ENCODE results near the gene CDC25B.
"Not testable (repeated sequence)": the region's sequence is repeated elsewhere in the genome, so short reads cannot be mapped to it uniquely, and the experiment has no call there.

CDC25B gene

GRCh38 chr20:3785240-3786125, 10.6 kb upstream of the CDC25B start:
- no peak for DNase-seq (ENCODE audit: low spot score)

GRCh38 chr20:3786126-3786484, 10.0 kb upstream of the CDC25B start:
- DNase-seq (ENCODE audit: low spot score) = peak; percentile 31

GRCh38 chr20:3786665-3787323, 9.3 kb upstream of the CDC25B start, which contains the start of gene CENPB:
Gene CENPB, minus strand, starts transcription at chr20:3786740. Its CDS starts 257 bp downstream, at chr20:3786483.
- peak; percentile 90 for DNase-seq (ENCODE audit: low spot score)

GRCh38 chr20:3787324-3788014, 8.6 kb upstream of the CDC25B start:
- DNase-seq (ENCODE audit: low spot score) = no peak

GRCh38 chr20:3788685-3789155, 7.4 kb upstream of the CDC25B start:
- DNase-seq (ENCODE audit: low spot score) = no peak

DNA sequence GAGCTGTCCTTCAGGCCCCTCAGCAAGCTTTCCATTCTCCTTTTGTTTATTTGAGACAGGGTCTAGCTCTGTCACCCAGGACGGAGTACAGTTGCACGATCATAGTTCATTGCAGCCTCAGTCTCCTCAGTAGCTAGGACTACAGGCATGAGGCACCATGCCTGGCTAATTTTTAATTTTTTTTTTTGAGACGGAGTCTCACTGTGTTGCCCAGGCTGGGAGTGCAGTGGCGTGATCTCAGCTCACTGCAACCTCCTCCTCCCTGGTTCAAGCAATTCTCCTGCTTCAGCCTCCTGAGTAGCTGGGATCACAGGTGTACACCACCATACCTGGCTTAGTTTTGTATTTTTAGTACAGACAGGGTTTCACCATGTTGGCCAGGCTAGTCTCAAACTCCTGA, 6.9 kb upstream of the CDC25B start:
- not testable (repeated sequence) for DNase-seq (ENCODE audit: low spot score)

DNA sequence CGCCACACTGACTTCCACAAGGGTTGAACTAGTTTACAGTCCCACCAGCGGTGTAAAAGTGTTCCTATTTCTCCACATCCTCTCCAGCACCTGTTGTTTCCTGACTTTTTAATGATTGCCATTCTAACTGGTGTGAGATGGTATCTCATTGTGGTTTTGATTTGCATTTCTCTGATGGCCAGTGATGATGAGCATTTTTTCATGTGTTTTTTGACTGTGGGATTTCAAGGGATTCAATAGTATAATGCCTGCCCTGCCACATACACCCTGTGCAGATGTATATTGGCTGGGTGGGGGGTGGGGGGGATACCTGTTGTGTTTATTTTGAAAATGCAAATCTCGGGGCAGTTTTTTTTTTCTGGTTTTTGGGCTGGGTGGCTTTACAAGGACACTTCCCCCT, 1.9 kb upstream of the CDC25B start:
- DNase-seq (ENCODE audit: low spot score) = not testable (repeated sequence)

- no peak for DNase-seq (ENCODE audit: low spot score)
Measured at GRCh38 chr20:3794701-3795420, 1.2 kb upstream of the CDC25B start.

GRCh38 chr20:3796477-3797225, 541 bp downstream of the CDC25B start:
- no peak for DNase-seq (ENCODE audit: low spot score)

DNA sequence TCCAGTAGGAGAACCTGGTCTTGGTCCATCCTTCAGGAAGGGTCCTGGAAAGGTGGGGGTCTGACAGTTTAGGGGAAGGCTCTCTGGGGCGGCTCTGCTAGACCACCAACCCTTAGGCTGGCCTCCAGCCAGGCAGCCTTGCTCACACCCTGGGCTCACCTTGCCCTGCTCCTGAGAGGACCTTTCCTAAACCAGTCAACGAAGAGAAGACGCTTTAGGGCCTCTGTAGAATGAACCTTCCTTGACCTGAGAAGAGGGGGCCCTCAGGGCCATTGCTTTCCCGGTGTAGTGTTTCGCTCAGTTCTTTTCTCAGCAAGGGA, 1.1 kb downstream of the CDC25B start:
- no peak for DNase-seq (ENCODE audit: low spot score)

DNA sequence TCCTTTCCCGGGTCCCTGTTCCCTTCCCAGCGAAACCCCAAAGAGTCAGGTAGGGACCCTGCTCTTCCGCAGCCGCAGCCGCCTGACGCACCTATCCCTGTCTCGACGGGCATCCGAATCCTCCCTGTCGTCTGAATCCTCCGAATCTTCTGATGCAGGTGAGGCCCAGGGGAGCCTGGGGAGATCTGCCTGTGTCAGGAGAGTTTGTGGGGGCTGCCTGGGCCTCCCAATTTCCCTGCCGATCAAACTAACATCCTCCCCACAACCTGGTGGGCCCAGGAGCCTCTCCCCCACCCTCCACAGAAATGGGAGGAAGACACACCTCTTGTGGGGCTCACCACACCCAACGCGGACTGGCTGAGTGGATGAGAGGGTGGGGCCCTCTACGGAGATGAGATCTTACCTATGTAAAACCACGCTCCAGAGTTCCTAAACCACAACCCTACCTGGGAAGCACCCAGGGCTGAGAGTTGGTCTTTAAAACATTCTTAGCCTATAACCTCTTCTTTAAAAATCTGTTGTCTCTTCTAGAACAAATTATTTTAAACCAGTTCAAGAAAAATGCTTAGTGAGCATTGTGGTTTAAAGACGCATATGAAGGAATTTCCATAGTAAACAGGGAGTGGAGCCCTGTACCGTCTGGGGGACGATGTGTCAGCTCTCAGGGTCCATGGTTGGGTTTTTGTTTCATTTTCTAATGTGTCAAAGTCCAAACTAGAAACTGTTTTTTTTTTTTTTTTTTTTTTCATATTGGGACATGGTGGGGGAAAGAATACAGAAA, 1.7 kb downstream of the CDC25B start:
- DNase-seq (ENCODE audit: low spot score) = peak; percentile 69

GRCh38 chr20:3798373-3798768, 2.3 kb downstream of the CDC25B start:
- no peak for DNase-seq (ENCODE audit: low spot score)

DNA sequence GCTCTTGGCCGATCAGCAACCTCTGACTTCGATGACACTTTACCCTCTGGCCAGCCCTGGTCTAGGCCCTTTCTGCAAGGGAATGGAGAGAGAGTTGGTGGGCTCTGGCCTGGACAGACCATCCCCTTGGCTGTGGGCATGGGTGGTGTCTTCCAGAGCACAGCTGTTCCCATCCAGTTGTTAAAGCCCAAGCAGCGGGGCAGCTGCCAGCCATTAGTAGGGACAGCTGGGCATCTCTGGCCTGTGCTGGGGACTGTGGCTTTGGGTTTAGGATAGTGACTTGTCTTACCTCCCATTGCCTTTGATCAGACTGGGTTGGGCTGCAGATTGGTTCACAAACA, 2.8 kb downstream of the CDC25B start:
- no peak for DNase-seq (ENCODE audit: low spot score)

- no peak for DNase-seq (ENCODE audit: low spot score)
Measured at GRCh38 chr20:3800256-3800877, 4.3 kb downstream of the CDC25B start.

GRCh38 chr20:3800878-3801260, 4.8 kb downstream of the CDC25B start:
- DNase-seq (ENCODE audit: low spot score) = no peak

DNA sequence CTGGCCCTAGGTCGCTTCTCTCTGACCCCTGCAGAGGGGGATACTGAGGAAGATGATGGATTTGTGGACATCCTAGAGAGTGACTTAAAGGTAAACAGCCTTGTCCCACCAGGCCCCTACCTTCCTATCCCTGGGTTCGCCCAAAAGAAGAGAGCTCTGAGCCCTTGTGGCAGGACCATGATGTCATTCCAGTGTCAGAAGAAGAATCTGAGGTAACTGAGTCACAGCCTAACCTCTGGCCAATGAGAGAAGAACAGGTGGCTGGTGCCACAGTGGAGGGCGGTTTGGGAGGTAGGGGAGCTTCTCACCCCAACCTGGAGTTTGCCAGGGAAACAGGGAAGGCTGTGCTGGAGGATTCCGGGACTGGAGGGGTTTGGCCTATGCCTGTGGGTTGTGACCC, 5.2 kb downstream of the CDC25B start:
- no peak for DNase-seq (ENCODE audit: low spot score)

GRCh38 chr20:3801846-3802245, 5.7 kb downstream of the CDC25B start:
- DNase-seq (ENCODE audit: low spot score) = no peak

DNA sequence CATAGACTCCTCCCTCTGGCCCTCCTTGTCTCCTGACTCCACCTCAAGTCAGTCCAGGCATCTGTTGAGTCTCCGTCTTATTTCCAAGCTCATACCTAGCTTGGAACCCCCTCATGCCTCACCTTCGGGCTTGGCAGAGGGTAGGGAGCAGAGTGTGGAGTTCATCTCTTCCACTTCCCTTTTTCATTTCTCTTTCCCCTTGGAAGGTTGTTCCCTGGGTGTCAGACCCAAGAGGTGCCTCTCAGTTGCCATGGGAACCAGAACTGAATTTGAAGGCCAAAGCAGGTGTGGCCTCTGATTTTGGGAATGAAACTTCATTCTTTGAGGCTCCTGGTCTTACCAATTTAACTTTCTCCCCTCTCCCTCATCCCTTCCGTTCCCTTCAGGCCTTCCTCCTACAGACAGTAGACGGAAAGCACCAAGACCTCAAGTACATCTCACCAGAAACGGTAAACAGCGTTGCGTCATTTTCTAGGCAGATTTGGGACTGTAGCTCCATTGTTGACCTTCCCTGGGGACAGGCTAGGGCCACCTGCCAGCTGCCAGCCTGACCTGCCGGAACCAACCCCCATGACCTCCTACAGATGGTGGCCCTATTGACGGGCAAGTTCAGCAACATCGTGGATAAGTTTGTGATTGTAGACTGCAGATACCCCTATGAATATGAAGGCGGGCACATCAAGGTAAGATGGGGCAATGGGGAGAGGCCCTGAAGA, 6.6 kb downstream of the CDC25B start:
- DNase-seq (ENCODE audit: low spot score) = no peak

GRCh38 chr20:3803289-3803688, 7.2 kb downstream of the CDC25B start:
- no peak for DNase-seq (ENCODE audit: low spot score)

- no peak for DNase-seq (ENCODE audit: low spot score)
Measured at GRCh38 chr20:3803854-3804253, 7.7 kb downstream of the CDC25B start.

Data from CD4-positive, alpha-beta T cell treated with Interleukin-2 at 100 ng/mL for 4 hours (primary cell).